WTC11 (cell line): Measurements from ENCODE around the gene POLR2L. TPM values are rescaled to one million over a fixed set of nuclear protein-coding genes. Genes with fewer than 3 reads are reported as not detected.

ENCODE experiments used
- ATAC-seq: fragments of 200-7000 bp; cut with Tn5 transposase; 2 replicates; pipeline ENCODE4 v1.10.0; 2021; ENCODE audit warnings: mild to moderate bottlenecking, moderate library complexity
- CTCF ChIA-PET: fragments of 300-600 bp; sonication (Branson Sonifier 250); formaldehyde crosslinking; loops from one replicate; lab custom pipeline; 2021; ENCODE audit warnings: antibody characterized with exemption; lab: Charles Lee
- POLR2A ChIA-PET: fragments of 350-600 bp; sonication (Branson Sonifier 250); formaldehyde crosslinking; loops from one replicate; lab custom pipeline; 2021; ENCODE audit warnings: antibody characterized with exemption; lab: Charles Lee
- DNase-seq: peaks from one replicate; pipeline ENCODE4 v3.0.0; 2021; ENCODE audit warnings: low spot score
- H3K27ac Mint-ChIP-seq: 2 replicates; pipeline ENCODE4 v1.8.0; 2021; ENCODE audit warnings: mixed read lengths
- H3K27me3 Mint-ChIP-seq: 2 replicates; pipeline ENCODE4 v1.8.0; 2021; ENCODE audit warnings: low read depth, mild to moderate bottlenecking, moderate library complexity, mixed read lengths
- H3K36me3 Mint-ChIP-seq: 2 replicates; pipeline ENCODE4 v1.8.0; 2021; ENCODE audit warnings: mixed read lengths
- H3K4me1 Mint-ChIP-seq: 2 replicates; pipeline ENCODE4 v1.8.0; 2022; ENCODE audit warnings: mixed read lengths
- H3K4me3 Mint-ChIP-seq: 2 replicates; pipeline ENCODE4 v1.8.0; 2021; ENCODE audit warnings: mild to moderate bottlenecking, moderate library complexity, mixed read lengths
- H3K9me3 Mint-ChIP-seq: 2 replicates; pipeline ENCODE4 v1.8.0; 2021; ENCODE audit warnings: mixed read lengths
- ATF1 ChIP-seq: sonication (generic); formaldehyde crosslinking; IDR thresholded peaks from 2 replicates; pipeline ENCODE4 v1.8.1; 2023; ENCODE audit warnings: mild to moderate bottlenecking, moderate library complexity, missing genetic modification reagents
- ATF3 ChIP-seq: sonication (generic); formaldehyde crosslinking; conservative IDR thresholded peaks from 2 replicates; pipeline ENCODE4 v1.8.1; 2022; ENCODE audit warnings: mild to moderate bottlenecking, missing genetic modification reagents
- CTCF ChIP-seq: fragments of 200-600 bp; IDR thresholded peaks from 2 replicates; pipeline ENCODE4 v1.8.0; 2022; ENCODE audit warnings: antibody characterized with exemption
- ETV6 ChIP-seq: sonication (generic); formaldehyde crosslinking; IDR thresholded peaks from 2 replicates; pipeline ENCODE4 v1.8.1; 2022; ENCODE audit warnings: mild to moderate bottlenecking, missing genetic modification reagents
- FOXP1 ChIP-seq: sonication (generic); formaldehyde crosslinking; IDR thresholded peaks from 2 replicates; pipeline ENCODE4 v1.8.0; 2022; ENCODE audit warnings: missing genetic modification reagents, mild to moderate bottlenecking, moderate library complexity, borderline replicate concordance
- GABPB1 ChIP-seq: sonication (generic); formaldehyde crosslinking; IDR thresholded peaks from 2 replicates; pipeline ENCODE4 v1.8.1; 2023; ENCODE audit warnings: mild to moderate bottlenecking, missing genetic modification reagents
- NFYB ChIP-seq: sonication (generic); formaldehyde crosslinking; conservative IDR thresholded peaks from 2 replicates; pipeline ENCODE4 v1.8.0; 2022; ENCODE audit warnings: low read depth, missing genetic modification reagents
- NR1H2 ChIP-seq: sonication (generic); formaldehyde crosslinking; IDR thresholded peaks from 2 replicates; pipeline ENCODE4 v1.9.0; 2021; ENCODE audit warnings: mild to moderate bottlenecking, moderate library complexity, missing genetic modification reagents
- OVOL2 ChIP-seq: fragments of 250-450 bp; sonication (Bioruptor Pico); IDR thresholded peaks from 2 replicates; pipeline ENCODE4 v1.9.0; 2021; ENCODE audit warnings: mild to moderate bottlenecking, borderline replicate concordance
- PRDM15 ChIP-seq: sonication (generic); formaldehyde crosslinking; IDR thresholded peaks from 2 replicates; pipeline ENCODE4 v1.8.0; 2022; ENCODE audit warnings: missing genetic modification reagents
- RELA ChIP-seq: sonication (generic); formaldehyde crosslinking; IDR thresholded peaks from 2 replicates; pipeline ENCODE4 v1.8.1; 2022; ENCODE audit warnings: missing genetic modification reagents, mild to moderate bottlenecking, borderline replicate concordance
- TEAD4 ChIP-seq: sonication (generic); formaldehyde crosslinking; IDR thresholded peaks from 2 replicates; pipeline ENCODE4 v1.8.0; 2022; ENCODE audit warnings: mild to moderate bottlenecking, missing genetic modification reagents
- total RNA-seq: library from RNA; stranded (reverse); gene quantifications from 3 replicates; pipeline ENCODE4 v1.2.3, GENCODE V29; 2021
- TF ChIP-seq, protein P1 (sequence below): sonication (generic); formaldehyde crosslinking; IDR thresholded peaks from 2 replicates; pipeline ENCODE4 v1.8.1; 2022; ENCODE audit warnings: low read depth, mild to moderate bottlenecking, moderate library complexity, missing genetic modification reagents, borderline replicate concordance
- TF ChIP-seq, protein P2 (sequence below): sonication (generic); formaldehyde crosslinking; IDR thresholded peaks from 2 replicates; pipeline ENCODE4 v1.8.0; 2022; ENCODE audit warnings: mild to moderate bottlenecking, missing genetic modification reagents
- TF ChIP-seq, protein P3 (sequence below): fragments of 250-450 bp; sonication (Bioruptor Pico); conservative IDR thresholded peaks from 2 replicates; pipeline ENCODE4 v1.9.0; 2021; ENCODE audit warnings: mild to moderate bottlenecking
- TF ChIP-seq, protein P4 (sequence below): sonication (generic); formaldehyde crosslinking; IDR thresholded peaks from 2 replicates; pipeline ENCODE4 v1.8.1; 2023; ENCODE audit warnings: mild to moderate bottlenecking, missing genetic modification reagents
- TF ChIP-seq, protein P5 (sequence below): fragments of 250-450 bp; sonication (Bioruptor Pico); IDR thresholded peaks from 2 replicates; pipeline ENCODE4 v1.9.0; 2021; ENCODE audit warnings: moderate library complexity, mild to moderate bottlenecking, inconsistent platforms, borderline replicate concordance

Gene POLR2L
- total RNA-seq, 1 experiment from 2014 or later = 152 TPM

- ATAC-seq = no peak
- ChIA-PET CTCF (interaction anchor here (1.4 to 2.2 kb wide), 4 partner anchors 8 to 31 kb away, joined by 4 to 16 read pairs (median 6); partner anchors contain the start of genes CRACR2B and PNPLA2), POLR2A (interaction anchor here (0.7 to 1.0 kb wide), 2 partner anchors 17 to 33 kb away, joined by 3 to 6 read pairs; no protein-coding TSS in a partner anchor)
- TF ChIP-seq ATF1 (CRISPR knock-in tag) = 0 out of 2 replicates have a peak, but pooled peaks have one; percentile 33
- TF ChIP-seq PRDM15 (CRISPR knock-in tag) = no peak
- no peak for DNase-seq
- Mint-ChIP-seq H3K27me3 (peaks cover 3% of the 10 kb centered on the region), H3K36me3 (peaks cover 13% of the 10 kb centered on the region), H3K4me1 (peaks cover 27% of the 10 kb centered on the region), H3K27ac (no peak overlapping the region), H3K4me3 (no peak overlapping the region), H3K9me3 (no peaks in the 10 kb centered on the region)
These were observed 4.9 kb downstream of the POLR2L start for GRCh38 chr11:837189-837989.

DNA sequence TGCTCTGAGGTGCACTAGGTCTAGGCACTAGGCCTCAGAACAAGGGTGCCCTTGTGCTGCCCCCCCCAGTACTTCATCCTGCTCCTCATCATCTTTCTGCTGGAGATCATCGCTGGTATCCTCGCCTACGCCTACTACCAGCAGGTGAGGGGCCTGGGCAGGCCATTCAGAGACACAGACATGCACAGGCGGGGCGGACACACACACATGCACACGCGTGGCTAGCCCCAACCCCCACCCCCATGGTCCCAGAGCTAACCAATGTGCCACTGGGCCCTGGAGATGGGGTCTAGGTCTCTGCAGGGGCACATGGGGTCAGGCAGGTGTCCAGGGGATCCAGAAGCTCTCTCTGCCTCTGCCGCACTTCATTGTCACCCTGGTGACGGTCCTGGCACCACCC, 5.6 kb downstream of the POLR2L start:
- ChIA-PET POLR2A (interaction anchor here (0.7 to 1.0 kb wide), 2 partner anchors 16 to 32 kb away, joined by 3 to 6 read pairs; no protein-coding TSS in a partner anchor), CTCF (interaction anchor here (1.7 kb wide), 1 partner anchor 12 kb away, joined by 4 read pairs; no protein-coding TSS in a partner anchor)
- H3K36me3 Mint-ChIP-seq = peaks cover 13% of the 10 kb centered on the region

DNA sequence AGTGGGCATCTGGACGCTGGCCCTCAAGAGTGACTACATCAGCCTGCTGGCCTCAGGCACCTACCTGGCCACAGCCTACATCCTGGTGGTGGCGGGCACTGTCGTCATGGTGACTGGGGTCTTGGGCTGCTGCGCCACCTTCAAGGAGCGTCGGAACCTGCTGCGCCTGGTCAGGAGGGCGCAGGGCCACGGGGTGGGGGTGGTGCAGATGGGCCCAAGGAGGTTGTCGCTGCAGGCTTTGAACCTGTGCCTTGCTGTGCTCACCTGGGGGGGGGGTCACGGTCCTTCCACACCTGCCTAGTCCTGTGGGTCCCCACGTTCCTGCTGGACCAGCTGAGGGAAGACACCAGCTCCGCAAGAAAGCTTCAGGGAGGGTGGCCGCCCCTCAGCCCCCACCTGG, 6.1 kb downstream of the POLR2L start:
- peaks cover 14% of the 10 kb centered on the region for H3K27me3 Mint-ChIP-seq
- no peak for DNase-seq
- H3K36me3 Mint-ChIP-seq = peaks cover 13% of the 10 kb centered on the region
- no peaks in the 10 kb centered on the region for H3K9me3 Mint-ChIP-seq
- no peak for ATAC-seq
- peaks cover 33% of the 10 kb centered on the region for H3K4me1 Mint-ChIP-seq
- no peak overlapping the region for H3K4me3 Mint-ChIP-seq
- no peak overlapping the region for H3K27ac Mint-ChIP-seq
- ChIA-PET POLR2A (no interaction called here), CTCF (no interaction called here)
- TF ChIP-seq CTCF = no peak
- no peak for TF ChIP-seq RELA
- TF ChIP-seq NR1H2 (CRISPR knock-in tag) = no peak
- no peak for TF ChIP-seq ATF3
- TF ChIP-seq ETV6 (CRISPR knock-in tag) = no peak
- TF ChIP-seq NFYB = no peak
- TF ChIP-seq TEAD4 (CRISPR knock-in tag) = no peak
- no peak for TF ChIP-seq OVOL2 (CRISPR knock-in tag)
- TF ChIP-seq GABPB1 (CRISPR knock-in tag) = no peak
- TF ChIP-seq, protein P1, sequence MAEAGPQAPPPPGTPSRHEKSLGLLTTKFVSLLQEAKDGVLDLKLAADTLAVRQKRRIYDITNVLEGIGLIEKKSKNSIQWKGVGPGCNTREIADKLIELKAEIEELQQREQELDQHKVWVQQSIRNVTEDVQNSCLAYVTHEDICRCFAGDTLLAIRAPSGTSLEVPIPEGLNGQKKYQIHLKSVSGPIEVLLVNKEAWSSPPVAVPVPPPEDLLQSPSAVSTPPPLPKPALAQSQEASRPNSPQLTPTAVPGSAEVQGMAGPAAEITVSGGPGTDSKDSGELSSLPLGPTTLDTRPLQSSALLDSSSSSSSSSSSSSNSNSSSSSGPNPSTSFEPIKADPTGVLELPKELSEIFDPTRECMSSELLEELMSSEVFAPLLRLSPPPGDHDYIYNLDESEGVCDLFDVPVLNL (CRISPR knock-in tag) = no peak
- TF ChIP-seq, protein P2, sequence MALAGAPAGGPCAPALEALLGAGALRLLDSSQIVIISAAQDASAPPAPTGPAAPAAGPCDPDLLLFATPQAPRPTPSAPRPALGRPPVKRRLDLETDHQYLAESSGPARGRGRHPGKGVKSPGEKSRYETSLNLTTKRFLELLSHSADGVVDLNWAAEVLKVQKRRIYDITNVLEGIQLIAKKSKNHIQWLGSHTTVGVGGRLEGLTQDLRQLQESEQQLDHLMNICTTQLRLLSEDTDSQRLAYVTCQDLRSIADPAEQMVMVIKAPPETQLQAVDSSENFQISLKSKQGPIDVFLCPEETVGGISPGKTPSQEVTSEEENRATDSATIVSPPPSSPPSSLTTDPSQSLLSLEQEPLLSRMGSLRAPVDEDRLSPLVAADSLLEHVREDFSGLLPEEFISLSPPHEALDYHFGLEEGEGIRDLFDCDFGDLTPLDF = no peak
- TF ChIP-seq, protein P3, sequence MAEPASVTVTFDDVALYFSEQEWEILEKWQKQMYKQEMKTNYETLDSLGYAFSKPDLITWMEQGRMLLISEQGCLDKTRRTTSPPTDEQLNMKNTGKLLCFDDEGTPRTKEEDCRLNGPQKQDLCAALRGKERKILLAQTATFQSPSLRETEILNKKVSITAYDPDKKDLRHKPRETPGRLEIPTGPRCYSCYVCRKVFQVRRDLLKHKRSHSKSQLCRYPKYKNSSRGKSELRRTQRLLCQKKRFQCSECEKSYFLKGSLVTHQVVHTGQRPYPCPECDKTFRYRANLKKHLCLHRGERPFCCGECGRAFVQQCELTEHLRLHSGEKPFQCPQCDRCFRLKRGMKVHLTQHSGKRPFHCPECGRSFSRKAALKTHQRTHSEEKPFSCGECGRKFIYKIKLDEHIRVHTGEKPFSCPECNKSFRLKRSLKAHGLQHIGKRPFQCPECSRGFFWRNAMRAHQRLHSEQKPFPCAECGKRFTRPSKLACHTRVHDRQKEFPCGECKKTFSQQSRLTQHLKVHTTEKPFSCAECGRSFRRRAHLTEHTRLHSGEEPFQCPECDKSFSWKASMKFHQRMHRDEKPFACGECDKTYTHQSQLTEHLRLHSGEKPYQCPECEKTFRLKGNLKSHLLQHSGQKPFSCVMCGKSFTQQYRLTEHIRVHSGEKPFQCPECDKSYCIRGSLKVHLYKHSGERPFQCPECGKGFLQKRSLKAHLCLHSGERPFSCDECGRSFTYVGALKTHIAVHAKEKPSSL (CRISPR knock-in tag) = no peak
- no peak for TF ChIP-seq FOXP1 (CRISPR knock-in tag)
- TF ChIP-seq, protein P4, sequence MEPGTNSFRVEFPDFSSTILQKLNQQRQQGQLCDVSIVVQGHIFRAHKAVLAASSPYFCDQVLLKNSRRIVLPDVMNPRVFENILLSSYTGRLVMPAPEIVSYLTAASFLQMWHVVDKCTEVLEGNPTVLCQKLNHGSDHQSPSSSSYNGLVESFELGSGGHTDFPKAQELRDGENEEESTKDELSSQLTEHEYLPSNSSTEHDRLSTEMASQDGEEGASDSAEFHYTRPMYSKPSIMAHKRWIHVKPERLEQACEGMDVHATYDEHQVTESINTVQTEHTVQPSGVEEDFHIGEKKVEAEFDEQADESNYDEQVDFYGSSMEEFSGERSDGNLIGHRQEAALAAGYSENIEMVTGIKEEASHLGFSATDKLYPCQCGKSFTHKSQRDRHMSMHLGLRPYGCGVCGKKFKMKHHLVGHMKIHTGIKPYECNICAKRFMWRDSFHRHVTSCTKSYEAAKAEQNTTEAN (CRISPR knock-in tag) = no peak

More for the DNA sequence above, 5.6 kb downstream of the POLR2L start:
- no peak overlapping the region for H3K4me3 Mint-ChIP-seq
- peaks cover 10% of the 10 kb centered on the region for H3K27me3 Mint-ChIP-seq
- TF ChIP-seq, protein P5, sequence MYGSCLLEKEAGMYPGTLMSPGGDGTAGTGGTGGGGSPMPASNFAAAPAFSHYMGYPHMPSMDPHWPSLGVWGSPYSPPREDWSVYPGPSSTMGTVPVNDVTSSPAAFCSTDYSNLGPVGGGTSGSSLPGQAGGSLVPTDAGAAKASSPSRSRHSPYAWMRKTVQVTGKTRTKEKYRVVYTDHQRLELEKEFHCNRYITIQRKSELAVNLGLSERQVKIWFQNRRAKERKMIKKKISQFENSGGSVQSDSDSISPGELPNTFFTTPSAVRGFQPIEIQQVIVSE (CRISPR knock-in tag) = no peak
- H3K27ac Mint-ChIP-seq = no peak overlapping the region
- H3K4me1 Mint-ChIP-seq = peaks cover 32% of the 10 kb centered on the region
- ATAC-seq (no peak), DNase-seq (no peak)
- no peaks in the 10 kb centered on the region for H3K9me3 Mint-ChIP-seq
